ENCODE measurements around the gene PRIM1. TPM values are rescaled to one million over a fixed set of nuclear protein-coding genes. Genes with fewer than 3 reads are reported as not detected.
"Not testable (repeated sequence)": the region's sequence is repeated elsewhere in the genome, so short reads cannot be mapped to it uniquely, and the experiment has no call there.

Gene PRIM1
- total RNA-seq, 6 donors from 2014 or later: 3.5 to 19.9 (median 8.4) TPM

DNA sequence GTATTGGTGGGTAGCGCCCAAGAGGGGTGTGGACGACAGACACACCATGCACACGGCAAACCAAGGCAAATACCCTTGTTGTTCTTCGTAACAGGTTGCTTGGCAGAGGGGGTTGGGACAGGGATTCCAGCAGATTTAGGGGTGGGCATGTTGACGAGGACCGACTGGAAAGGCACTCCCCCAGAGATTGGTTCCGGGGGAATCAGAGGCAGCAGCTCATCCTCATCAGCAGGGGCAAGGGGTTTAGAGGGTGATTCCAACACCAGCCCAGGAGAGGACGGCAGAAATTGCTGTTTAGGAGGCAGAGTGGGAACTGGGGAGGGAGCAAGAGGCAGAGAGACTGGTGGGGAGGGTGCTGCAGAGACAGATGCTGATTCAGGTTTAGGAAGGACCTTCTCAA lies 36.3 kb downstream of the PRIM1 start:
- Histone ChIP-seq H3K4me3 (no peak overlapping the region), H3K27me3 (no peaks in the 10 kb centered on the region), H3K36me3 (peaks cover 31 to 82% (median 51%) of the 10 kb centered on the region in 4 donors), H3K9me3 (no peaks in the 10 kb centered on the region), H3K27ac (no peak overlapping the region), H3K4me1 (peaks cover 29 to 61% (median 39%) of the 10 kb centered on the region in 4 donors)
- DNase-seq: no peak
- ATAC-seq (ENCODE audit: low FRiP score in 2 of 2): no peak
- 81 to 87% methylated on average over 8 of the region's 8 CpGs for WGBS, 2 donors
- TF ChIP-seq POLR2A (IDR thresholded peaks at IDR 0.05) (no peak), POLR2AphosphoS5 (IDR thresholded peaks at IDR 0.05) (no peak), EP300 (IDR thresholded peaks at IDR 0.05) (no peak), CTCF (IDR thresholded peaks at IDR 0.05) (no peak)

DNA sequence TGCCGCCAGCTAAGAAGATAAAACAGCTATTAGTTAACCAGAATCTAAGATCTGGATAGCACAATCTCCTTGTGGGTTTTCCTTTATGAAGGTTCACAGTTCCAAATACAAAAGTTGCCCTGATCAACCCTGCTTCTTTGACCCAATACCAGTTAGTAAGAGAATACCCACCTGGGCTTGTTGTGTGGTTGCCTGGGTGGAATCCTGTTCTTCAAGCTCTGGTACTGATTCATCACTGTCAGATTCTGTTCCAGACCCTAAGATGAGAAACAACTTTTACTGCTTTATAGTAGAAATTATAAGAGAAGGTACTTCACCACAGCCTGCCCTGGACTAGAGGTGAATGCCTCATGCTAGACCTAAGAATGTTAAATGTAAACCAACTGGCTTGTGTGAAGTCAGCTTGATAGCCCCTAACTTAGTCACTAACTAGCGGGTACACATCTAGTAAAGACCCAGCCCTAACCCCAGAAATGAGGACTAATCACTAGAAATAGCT lies 37.6 kb downstream of the PRIM1 start:
- no peaks in the 10 kb centered on the region for H3K27me3 ChIP-seq
- no peaks in the 10 kb centered on the region for H3K9me3 ChIP-seq
- H3K36me3 ChIP-seq: peaks cover 31 to 74% (median 44%) of the 10 kb centered on the region in 4 donors
- no peak overlapping the region for H3K4me3 ChIP-seq
- peaks cover 16 to 48% (median 26%) of the 10 kb centered on the region in 4 donors for H3K4me1 ChIP-seq
- TF ChIP-seq CTCF (IDR thresholded peaks at IDR 0.05) (no peak), EP300 (IDR thresholded peaks at IDR 0.05) (no peak), POLR2AphosphoS5 (IDR thresholded peaks at IDR 0.05) (no peak), POLR2A (IDR thresholded peaks at IDR 0.05) (no peak)
- ATAC-seq (ENCODE audit: low FRiP score in 2 of 2) (no peak), DNase-seq (no peak)
- H3K27ac ChIP-seq: no peak overlapping the region
- WGBS, 2 donors: 96 to 98% methylated on average over 2 of the region's 2 CpGs

- Histone ChIP-seq H3K9me3 (no peaks in the 10 kb centered on the region), H3K36me3 (peaks cover 31 to 62% (median 39%) of the 10 kb centered on the region in 4 donors), H3K27me3 (no peaks in the 10 kb centered on the region), H3K4me3 (no peak overlapping the region), H3K4me1 (peaks cover 8 to 37% (median 15%) of the 10 kb centered on the region in 4 donors), H3K27ac (peak overlapping the region in 2 of 4 donors; percentile 14 to 19)
- no peak for DNase-seq
- ATAC-seq (ENCODE audit: low FRiP score in 2 of 2): no peak
- 58 to 72% methylated on average over 3 of the region's 3 CpGs for whole genome bisulfite sequencing, 2 donors
- TF ChIP-seq POLR2A (IDR thresholded peaks at IDR 0.05): no peak
- no peak for TF ChIP-seq EP300 (IDR thresholded peaks at IDR 0.05)
- TF ChIP-seq CTCF (IDR thresholded peaks at IDR 0.05): no peak
- TF ChIP-seq POLR2AphosphoS5 (IDR thresholded peaks at IDR 0.05): no peak
Measured at GRCh38 chr12:56713345-56713744, 38.8 kb downstream of the PRIM1 start.

DNA sequence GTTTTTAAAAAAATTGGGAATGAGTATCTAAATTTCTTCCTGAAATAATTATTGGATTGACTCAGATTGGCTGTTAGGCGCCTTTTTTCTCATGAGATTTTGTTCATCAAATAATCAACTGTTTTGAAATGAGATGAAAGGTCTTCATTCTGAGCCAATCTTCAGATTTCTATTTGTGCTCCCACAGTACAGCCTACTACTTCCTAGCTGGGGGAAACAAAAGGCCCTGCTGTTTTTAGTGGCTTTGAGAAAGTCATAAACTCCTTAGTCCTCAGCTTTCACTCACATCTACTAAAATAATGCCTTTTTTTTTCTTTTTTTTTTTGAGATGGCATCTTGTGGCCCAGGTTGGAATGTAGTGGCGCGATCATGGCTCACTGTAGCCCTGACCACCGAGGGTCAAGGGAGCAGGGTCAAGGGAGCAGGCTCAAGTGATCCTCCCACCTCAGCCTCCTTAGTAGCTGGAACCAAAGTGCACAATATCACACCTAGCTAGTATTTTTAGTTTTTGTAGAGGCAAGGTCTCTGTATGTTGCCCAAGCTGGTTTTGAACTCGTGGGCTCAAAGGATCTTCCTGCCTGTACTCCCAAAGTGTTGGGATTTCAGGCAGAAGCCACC lies 42.3 kb downstream of the PRIM1 start:
- no peak overlapping the region for H3K4me3 ChIP-seq
- H3K4me1 ChIP-seq: peaks cover 0 to 4% (median 0%) of the 10 kb centered on the region in 4 donors
- no peak for ATAC-seq (ENCODE audit: low FRiP score in 2 of 2)
- DNase-seq: no peak
- WGBS, 2 donors: 83 to 87% methylated on average over 5 of the region's 5 CpGs
- TF ChIP-seq EP300 (IDR thresholded peaks at IDR 0.05) (no peak), CTCF (IDR thresholded peaks at IDR 0.05) (no peak), POLR2A (IDR thresholded peaks at IDR 0.05) (no peak), POLR2AphosphoS5 (IDR thresholded peaks at IDR 0.05) (no peak)
- H3K36me3 ChIP-seq: peaks cover 31 to 41% (median 37%) of the 10 kb centered on the region in 4 donors
- no peaks in the 10 kb centered on the region for H3K9me3 ChIP-seq
- peak overlapping the region in 1 of 4 donors; percentile 48 for H3K27ac ChIP-seq
- H3K27me3 ChIP-seq: no peaks in the 10 kb centered on the region

GRCh38 chr12:56704522-56704921 lies 47.6 kb downstream of the PRIM1 start:
- H3K4me1 ChIP-seq; DNase-seq; H3K4me3 ChIP-seq; H3K36me3 ChIP-seq; H3K9me3 ChIP-seq; H3K27ac ChIP-seq; ATAC-seq (ENCODE audit: low FRiP score in 2 of 2); H3K27me3 ChIP-seq: not testable (repeated sequence)
- 84 to 89% methylated on average over 5 of the region's 5 CpGs for WGBS, 2 donors

Measured in upper lobe of left lung (tissue), 6 donors.